ENCODE measurements around the gene PKMYT1. TPM values are rescaled to one million over a fixed set of nuclear protein-coding genes. Genes with fewer than 3 reads are reported as not detected.

PKMYT1 gene
- total and polyA plus RNA-seq, 2 experiments from 2014 or later, result 90.9 to 100 TPM

DNA sequence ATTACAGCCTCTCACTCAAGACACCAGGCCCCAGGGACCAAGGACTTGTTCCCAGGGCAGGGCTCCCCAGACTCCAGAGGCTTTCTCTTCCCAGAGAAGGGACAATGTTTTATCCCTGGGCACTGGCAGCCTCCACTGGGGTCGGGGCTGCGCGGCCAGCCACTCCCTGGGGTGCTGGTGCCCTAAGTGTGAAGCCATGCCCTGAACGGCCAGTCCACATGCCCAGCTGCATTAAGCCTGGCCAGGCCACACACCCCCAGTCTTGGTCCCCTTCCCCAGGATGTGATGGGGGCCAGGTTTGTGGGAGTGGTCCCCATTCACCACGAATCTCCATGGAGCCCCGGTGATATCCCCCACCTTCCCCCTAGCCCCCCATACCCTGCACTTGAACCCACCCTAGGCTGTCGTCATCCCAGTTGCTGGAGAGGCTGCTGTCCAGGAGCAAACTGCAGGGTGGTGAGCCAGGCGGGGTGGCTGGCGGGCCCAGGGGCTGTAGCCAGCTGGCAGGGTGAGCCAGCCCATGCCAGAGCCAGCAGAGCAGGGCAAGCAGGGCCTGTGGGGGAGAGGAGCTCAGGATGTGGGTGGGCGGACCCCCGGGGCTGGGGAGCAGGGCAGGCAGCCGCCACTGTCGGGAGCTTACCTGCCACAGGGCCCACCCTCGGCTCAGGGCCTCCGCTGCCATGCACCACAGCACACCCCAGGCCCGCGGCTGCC lies 6.5 kb downstream of the PKMYT1 start (continued):
- TF ChIP-seq, protein P1, sequence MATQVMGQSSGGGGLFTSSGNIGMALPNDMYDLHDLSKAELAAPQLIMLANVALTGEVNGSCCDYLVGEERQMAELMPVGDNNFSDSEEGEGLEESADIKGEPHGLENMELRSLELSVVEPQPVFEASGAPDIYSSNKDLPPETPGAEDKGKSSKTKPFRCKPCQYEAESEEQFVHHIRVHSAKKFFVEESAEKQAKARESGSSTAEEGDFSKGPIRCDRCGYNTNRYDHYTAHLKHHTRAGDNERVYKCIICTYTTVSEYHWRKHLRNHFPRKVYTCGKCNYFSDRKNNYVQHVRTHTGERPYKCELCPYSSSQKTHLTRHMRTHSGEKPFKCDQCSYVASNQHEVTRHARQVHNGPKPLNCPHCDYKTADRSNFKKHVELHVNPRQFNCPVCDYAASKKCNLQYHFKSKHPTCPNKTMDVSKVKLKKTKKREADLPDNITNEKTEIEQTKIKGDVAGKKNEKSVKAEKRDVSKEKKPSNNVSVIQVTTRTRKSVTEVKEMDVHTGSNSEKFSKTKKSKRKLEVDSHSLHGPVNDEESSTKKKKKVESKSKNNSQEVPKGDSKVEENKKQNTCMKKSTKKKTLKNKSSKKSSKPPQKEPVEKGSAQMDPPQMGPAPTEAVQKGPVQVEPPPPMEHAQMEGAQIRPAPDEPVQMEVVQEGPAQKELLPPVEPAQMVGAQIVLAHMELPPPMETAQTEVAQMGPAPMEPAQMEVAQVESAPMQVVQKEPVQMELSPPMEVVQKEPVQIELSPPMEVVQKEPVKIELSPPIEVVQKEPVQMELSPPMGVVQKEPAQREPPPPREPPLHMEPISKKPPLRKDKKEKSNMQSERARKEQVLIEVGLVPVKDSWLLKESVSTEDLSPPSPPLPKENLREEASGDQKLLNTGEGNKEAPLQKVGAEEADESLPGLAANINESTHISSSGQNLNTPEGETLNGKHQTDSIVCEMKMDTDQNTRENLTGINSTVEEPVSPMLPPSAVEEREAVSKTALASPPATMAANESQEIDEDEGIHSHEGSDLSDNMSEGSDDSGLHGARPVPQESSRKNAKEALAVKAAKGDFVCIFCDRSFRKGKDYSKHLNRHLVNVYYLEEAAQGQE (IDR thresholded peaks at IDR 0.05; ENCODE audit: unreplicated experiment), result no peak
- TF ChIP-seq ZNF331 (CRISPR knock-in tag; IDR thresholded peaks at IDR 0.05; ENCODE audit: low read depth) (no peak), EZH2phosphoT487 (IDR thresholded peaks at IDR 0.05; ENCODE audit: unreplicated experiment) (no peak), ZNF114 (CRISPR knock-in tag; IDR thresholded peaks at IDR 0.05) (no peak), STAT1 (IDR thresholded peaks at IDR 0.05; ENCODE audit: unreplicated experiment) (no peak), POLR2AphosphoS5 (IDR thresholded peaks at IDR 0.05; ENCODE audit: low read depth) (no peak), JUNB (IDR thresholded peaks at IDR 0.05; ENCODE audit: unreplicated experiment) (no peak), CREB1 (CRISPR knock-in tag; IDR thresholded peaks at IDR 0.05; ENCODE audit: low read depth) (no peak)
- TF ChIP-seq, protein P2, sequence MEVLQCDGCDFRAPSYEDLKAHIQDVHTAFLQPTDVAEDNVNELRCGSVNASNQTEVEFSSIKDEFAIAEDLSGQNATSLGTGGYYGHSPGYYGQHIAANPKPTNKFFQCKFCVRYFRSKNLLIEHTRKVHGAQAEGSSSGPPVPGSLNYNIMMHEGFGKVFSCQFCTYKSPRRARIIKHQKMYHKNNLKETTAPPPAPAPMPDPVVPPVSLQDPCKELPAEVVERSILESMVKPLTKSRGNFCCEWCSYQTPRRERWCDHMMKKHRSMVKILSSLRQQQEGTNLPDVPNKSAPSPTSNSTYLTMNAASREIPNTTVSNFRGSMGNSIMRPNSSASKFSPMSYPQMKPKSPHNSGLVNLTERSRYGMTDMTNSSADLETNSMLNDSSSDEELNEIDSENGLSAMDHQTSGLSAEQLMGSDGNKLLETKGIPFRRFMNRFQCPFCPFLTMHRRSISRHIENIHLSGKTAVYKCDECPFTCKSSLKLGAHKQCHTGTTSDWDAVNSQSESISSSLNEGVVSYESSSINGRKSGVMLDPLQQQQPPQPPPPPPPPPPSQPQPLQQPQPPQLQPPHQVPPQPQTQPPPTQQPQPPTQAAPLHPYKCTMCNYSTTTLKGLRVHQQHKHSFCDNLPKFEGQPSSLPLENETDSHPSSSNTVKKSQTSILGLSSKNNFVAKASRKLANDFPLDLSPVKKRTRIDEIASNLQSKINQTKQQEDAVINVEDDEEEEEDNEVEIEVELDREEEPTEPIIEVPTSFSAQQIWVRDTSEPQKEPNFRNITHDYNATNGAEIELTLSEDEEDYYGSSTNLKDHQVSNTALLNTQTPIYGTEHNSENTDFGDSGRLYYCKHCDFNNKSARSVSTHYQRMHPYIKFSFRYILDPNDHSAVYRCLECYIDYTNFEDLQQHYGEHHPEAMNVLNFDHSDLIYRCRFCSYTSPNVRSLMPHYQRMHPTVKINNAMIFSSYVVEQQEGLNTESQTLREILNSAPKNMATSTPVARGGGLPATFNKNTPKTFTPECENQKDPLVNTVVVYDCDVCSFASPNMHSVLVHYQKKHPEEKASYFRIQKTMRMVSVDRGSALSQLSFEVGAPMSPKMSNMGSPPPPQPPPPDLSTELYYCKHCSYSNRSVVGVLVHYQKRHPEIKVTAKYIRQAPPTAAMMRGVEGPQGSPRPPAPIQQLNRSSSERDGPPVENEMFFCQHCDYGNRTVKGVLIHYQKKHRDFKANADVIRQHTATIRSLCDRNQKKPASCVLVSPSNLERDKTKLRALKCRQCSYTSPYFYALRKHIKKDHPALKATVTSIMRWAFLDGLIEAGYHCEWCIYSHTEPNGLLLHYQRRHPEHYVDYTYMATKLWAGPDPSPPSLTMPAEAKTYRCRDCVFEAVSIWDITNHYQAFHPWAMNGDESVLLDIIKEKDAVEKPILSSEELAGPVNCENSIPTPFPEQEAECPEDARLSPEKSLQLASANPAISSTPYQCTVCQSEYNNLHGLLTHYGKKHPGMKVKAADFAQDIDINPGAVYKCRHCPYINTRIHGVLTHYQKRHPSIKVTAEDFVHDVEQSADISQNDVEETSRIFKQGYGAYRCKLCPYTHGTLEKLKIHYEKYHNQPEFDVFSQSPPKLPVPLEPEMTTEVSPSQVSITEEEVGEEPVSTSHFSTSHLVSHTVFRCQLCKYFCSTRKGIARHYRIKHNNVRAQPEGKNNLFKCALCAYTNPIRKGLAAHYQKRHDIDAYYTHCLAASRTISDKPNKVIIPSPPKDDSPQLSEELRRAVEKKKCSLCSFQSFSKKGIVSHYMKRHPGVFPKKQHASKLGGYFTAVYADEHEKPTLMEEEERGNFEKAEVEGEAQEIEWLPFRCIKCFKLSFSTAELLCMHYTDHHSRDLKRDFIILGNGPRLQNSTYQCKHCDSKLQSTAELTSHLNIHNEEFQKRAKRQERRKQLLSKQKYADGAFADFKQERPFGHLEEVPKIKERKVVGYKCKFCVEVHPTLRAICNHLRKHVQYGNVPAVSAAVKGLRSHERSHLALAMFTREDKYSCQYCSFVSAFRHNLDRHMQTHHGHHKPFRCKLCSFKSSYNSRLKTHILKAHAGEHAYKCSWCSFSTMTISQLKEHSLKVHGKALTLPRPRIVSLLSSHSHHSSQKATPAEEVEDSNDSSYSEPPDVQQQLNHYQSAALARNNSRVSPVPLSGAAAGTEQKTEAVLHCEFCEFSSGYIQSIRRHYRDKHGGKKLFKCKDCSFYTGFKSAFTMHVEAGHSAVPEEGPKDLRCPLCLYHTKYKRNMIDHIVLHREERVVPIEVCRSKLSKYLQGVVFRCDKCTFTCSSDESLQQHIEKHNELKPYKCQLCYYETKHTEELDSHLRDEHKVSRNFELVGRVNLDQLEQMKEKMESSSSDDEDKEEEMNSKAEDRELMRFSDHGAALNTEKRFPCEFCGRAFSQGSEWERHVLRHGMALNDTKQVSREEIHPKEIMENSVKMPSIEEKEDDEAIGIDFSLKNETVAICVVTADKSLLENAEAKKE (CRISPR knock-in tag; IDR thresholded peaks at IDR 0.05), result no peak

Measured in GM23338 (cell line).